Right atrium auricular region (tissue), 2 donors: ENCODE data around the gene ZBTB40. TPM values are rescaled to one million over a fixed set of nuclear protein-coding genes. Genes with fewer than 3 reads are reported as not detected.

Experiments used
- DNase-seq: peaks from one replicate; pipeline ENCODE4 v3.0.0-alpha.2; 2019; ENCODE audit warnings: low spot score
- H3K27ac ChIP-seq, 2 donors: fragments of 200-600 bp; sonication (generic); 1 replicate in 1 of 2; 2 replicates in 1 of 2; pipeline ENCODE4 v1.5.1; 2016 to 2019
- H3K27me3 ChIP-seq, 2 donors: fragments of 200-600 bp; sonication (generic); one replicate each; pipeline versions ENCODE4 v1.5.1 to v1.6.0; 2017 to 2019
- H3K36me3 ChIP-seq: fragments of 200-600 bp; sonication (generic); one replicate; pipeline ENCODE4 v1.5.1; 2016
- H3K4me1 ChIP-seq, 2 donors: fragments of 200-600 bp; sonication (generic); one replicate each; pipeline versions ENCODE4 v1.5.1 to v1.6.0; 2017 to 2019
- H3K4me3 ChIP-seq, 2 donors: fragments of 200-600 bp; sonication (generic); 1 replicate in 1 of 2; 2 replicates in 1 of 2; pipeline ENCODE4 v1.5.1; 2017 to 2019; ENCODE audit warnings: mild to moderate bottlenecking in 1 of 2, moderate library complexity in 1 of 2
- H3K9me3 ChIP-seq, 2 donors: fragments of 200-600 bp; sonication (generic); one replicate each; pipeline ENCODE4 v1.5.1; 2019
- CTCF ChIP-seq, 2 donors: fragments of 200-600 bp; sonication (generic); IDR thresholded peaks; one replicate each; pipeline ENCODE4 v1.5.1; 2019; ENCODE audit warnings: antibody characterized with exemption in 2 of 2
- total RNA-seq, 2 donors: library from RNA; depleted of rRNA; stranded (reverse); fragments of >200 nt; gene quantifications; one replicate each; pipeline ENCODE4 v1.1.0, GENCODE V29; 2016

ZBTB40 gene
- total RNA-seq, 2 donors from 2014 or later, result 10.4 to 12.5 TPM

- H3K27me3 ChIP-seq, result peaks cover 0 to 3% of the 10 kb centered on the region in 2 donors
- no peak for TF ChIP-seq CTCF (IDR thresholded peaks at IDR 0.05)
- H3K36me3 ChIP-seq, result no peaks in the 10 kb centered on the region
- H3K27ac ChIP-seq, result no peak within 1 kb of the TSS
- no peaks in the 10 kb centered on the region for H3K4me1 ChIP-seq
- peak within 1 kb of the TSS in 1 of 2 donors; percentile 27 for H3K4me3 ChIP-seq
- no peaks in the 10 kb centered on the region for H3K9me3 ChIP-seq
- DNase-seq, result no peak
Observed at GRCh38 chr1:22562584-22563583, 111.2 kb downstream of the ZBTB40 start, which contains the start of gene EPHA8. EPHA8 (plus strand) TSS chr1:22563489; CDS start chr1:22563636, 147 bp downstream.

- Histone ChIP-seq H3K36me3 (no peaks in the 10 kb centered on the region), H3K9me3 (no peaks in the 10 kb centered on the region), H3K27me3 (peaks cover 0 to 3% of the 10 kb centered on the region in 2 donors), H3K4me3 (no peak overlapping the region), H3K27ac (no peak overlapping the region), H3K4me1 (no peaks in the 10 kb centered on the region)
- DNase-seq, result no peak
- no peak for TF ChIP-seq CTCF (IDR thresholded peaks at IDR 0.05)
Observed at GRCh38 chr1:22563671-22564602, 112.3 kb downstream of the ZBTB40 start.

- no peaks in the 10 kb centered on the region for H3K4me1 ChIP-seq
- DNase-seq, result no peak
- H3K9me3 ChIP-seq, result no peaks in the 10 kb centered on the region
- H3K4me3 ChIP-seq, result no peak overlapping the region
- H3K27ac ChIP-seq, result no peak overlapping the region
- no peak for TF ChIP-seq CTCF (IDR thresholded peaks at IDR 0.05)
- no peaks in the 10 kb centered on the region for H3K36me3 ChIP-seq
- H3K27me3 ChIP-seq, result peaks cover 0 to 3% of the 10 kb centered on the region in 2 donors
Observed at GRCh38 chr1:22566161-22566560, 114.5 kb downstream of the ZBTB40 start.

GRCh38 chr1:22567197-22567596 lies 115.5 kb downstream of the ZBTB40 start:
- no peak overlapping the region for H3K27ac ChIP-seq
- TF ChIP-seq CTCF (IDR thresholded peaks at IDR 0.05), result no peak
- H3K4me1 ChIP-seq, result no peaks in the 10 kb centered on the region
- H3K4me3 ChIP-seq, result no peak overlapping the region
- no peaks in the 10 kb centered on the region for H3K9me3 ChIP-seq
- no peaks in the 10 kb centered on the region for H3K36me3 ChIP-seq
- no peak for DNase-seq
- peaks cover 0 to 3% of the 10 kb centered on the region in 2 donors for H3K27me3 ChIP-seq

GRCh38 chr1:22567994-22568393 lies 116.3 kb downstream of the ZBTB40 start:
- peaks cover 0 to 3% of the 10 kb centered on the region in 2 donors for H3K27me3 ChIP-seq
- no peaks in the 10 kb centered on the region for H3K9me3 ChIP-seq
- DNase-seq, result no peak
- H3K4me1 ChIP-seq, result no peaks in the 10 kb centered on the region
- H3K27ac ChIP-seq, result no peak overlapping the region
- no peak overlapping the region for H3K4me3 ChIP-seq
- H3K36me3 ChIP-seq, result no peaks in the 10 kb centered on the region
- TF ChIP-seq CTCF (IDR thresholded peaks at IDR 0.05), result no peak
